HepG2 (cell line): ENCODE results near the gene RHOV. TPM values are rescaled to one million over a fixed set of nuclear protein-coding genes. Genes with fewer than 3 reads are reported as not detected.

Experiments used
- ADNP ChIP-seq: sonication (generic); formaldehyde crosslinking; IDR thresholded peaks from 2 replicates; pipeline ENCODE4 v1.4.0; 2020; ENCODE audit warnings: missing genetic modification reagents
- ARHGAP35 ChIP-seq: sonication (generic); formaldehyde crosslinking; IDR thresholded peaks from 2 replicates; pipeline ENCODE4 v1.9.0; 2022; ENCODE audit warnings: mild to moderate bottlenecking, inconsistent platforms, moderate library complexity, missing genetic modification reagents, borderline replicate concordance
- ARNT ChIP-seq: fragments of 450-650 bp; IDR thresholded peaks from 2 replicates; pipeline ENCODE4 v1.6.1; 2017
- DNMT1 ChIP-seq: sonication (generic); formaldehyde crosslinking; IDR thresholded peaks from 2 replicates; pipeline ENCODE4 v1.5.1; 2020; ENCODE audit warnings: mild to moderate bottlenecking, missing genetic modification reagents
- ELF4 ChIP-seq: sonication (generic); formaldehyde crosslinking; IDR thresholded peaks from 2 replicates; pipeline ENCODE4 v1.5.0; 2020; ENCODE audit warnings: missing genetic modification reagents, mild to moderate bottlenecking, moderate library complexity, borderline replicate concordance
- GABPB1 ChIP-seq: IDR thresholded peaks from 2 replicates; pipeline ENCODE4 v1.6.1; 2016; ENCODE audit warnings: mild to moderate bottlenecking, missing genetic modification reagents, moderate library complexity, missing compliant biosample characterization
- GTF3A ChIP-seq: sonication (generic); formaldehyde crosslinking; conservative IDR thresholded peaks from 2 replicates; pipeline ENCODE4 v1.4.0; 2020; ENCODE audit warnings: mild to moderate bottlenecking, missing genetic modification reagents
- KDM5A ChIP-seq: fragments of 200-600 bp; sonication (generic); IDR thresholded peaks from 2 replicates; pipeline ENCODE4 v1.7.0; 2018; ENCODE audit warnings: antibody characterized with exemption, mild to moderate bottlenecking, low read length, borderline replicate concordance
- KLF9 ChIP-seq: IDR thresholded peaks from 2 replicates; pipeline ENCODE4 v1.6.1; 2016; ENCODE audit warnings: low read depth
- PAWR ChIP-seq: sonication (generic); formaldehyde crosslinking; IDR thresholded peaks from 2 replicates; pipeline ENCODE4 v1.4.0; 2020; ENCODE audit warnings: missing genetic modification reagents, mild to moderate bottlenecking, borderline replicate concordance
- PHF21A ChIP-seq: sonication (generic); formaldehyde crosslinking; IDR thresholded peaks from 2 replicates; pipeline ENCODE4 v1.5.0; 2020; ENCODE audit warnings: mild to moderate bottlenecking, missing genetic modification reagents
- SKI ChIP-seq: fragments of 450-650 bp; IDR thresholded peaks from one replicate; pipeline ENCODE4 v1.6.1; 2018; ENCODE audit warnings: mild to moderate bottlenecking; ENCODE audit not compliant: partially characterized antibody
- SMAD1 ChIP-seq: sonication (generic); formaldehyde crosslinking; IDR thresholded peaks from 2 replicates; pipeline ENCODE4 v1.4.0; 2020; ENCODE audit warnings: missing genetic modification reagents, low read depth, mild to moderate bottlenecking, borderline replicate concordance
- TARDBP ChIP-seq: sonication (generic); formaldehyde crosslinking; IDR thresholded peaks from 2 replicates; pipeline ENCODE4 v1.8.0; 2022; ENCODE audit warnings: mild to moderate bottlenecking, missing genetic modification reagents
- ZBTB42 ChIP-seq: sonication (generic); formaldehyde crosslinking; IDR thresholded peaks from 2 replicates; pipeline ENCODE4 v1.5.0; 2020; ENCODE audit warnings: mild to moderate bottlenecking, missing genetic modification reagents
- ZNF160 ChIP-seq: sonication (generic); formaldehyde crosslinking; IDR thresholded peaks from 2 replicates; pipeline ENCODE4 v1.8.0; 2022; ENCODE audit warnings: mild to moderate bottlenecking, inconsistent platforms, missing genetic modification reagents
- ZNF235 ChIP-seq: sonication (generic); formaldehyde crosslinking; IDR thresholded peaks from 2 replicates; pipeline ENCODE4 v1.8.1; 2023; ENCODE audit warnings: mild to moderate bottlenecking, missing genetic modification reagents, borderline replicate concordance
- ZNF33B ChIP-seq: sonication (generic); formaldehyde crosslinking; IDR thresholded peaks from 2 replicates; pipeline ENCODE4 v1.5.1; 2020; ENCODE audit warnings: mild to moderate bottlenecking, missing genetic modification reagents
- ZNF343 ChIP-seq: sonication (generic); formaldehyde crosslinking; IDR thresholded peaks from 2 replicates; pipeline ENCODE4 v1.4.0; 2020; ENCODE audit warnings: mild to moderate bottlenecking, missing genetic modification reagents
- ZNF724P ChIP-seq: sonication (generic); formaldehyde crosslinking; IDR thresholded peaks from 2 replicates; pipeline ENCODE4 v1.8.0; 2022; ENCODE audit warnings: missing genetic modification reagents, borderline replicate concordance
- polyA plus RNA-seq, 8 experiments: library from polyadenylated mRNA; depleted of rRNA in 3 of 8; stranded (reverse) in 7 of 8; unstranded in 1 of 8; fragments of >200 nt; fragmentation: Illumina TruSeq in 4 of 8; extraction: Trizol in 4 of 8; gene quantifications; 2 replicates each; pipeline versions ENCODE4 v1.2.1 to v1.2.3, GENCODE V29; 2011 to 2016; ENCODE audit warnings: low read depth in 4 of 8, missing spikeins in 1 of 8, mixed read lengths in 1 of 8; ENCODE audit not compliant: insufficient read depth in 1 of 8
- total RNA-seq, 5 experiments: library from RNA; depleted of rRNA; stranded (reverse); fragments of >200 nt; fragmentation: Illumina TruSeq; extraction: Trizol; gene quantifications; 2 replicates each; pipeline ENCODE4 v1.2.3, GENCODE V29; 2016; ENCODE audit warnings: low read depth in 1 of 5
- TF ChIP-seq, protein P1 (sequence below): sonication (generic); formaldehyde crosslinking; IDR thresholded peaks from 2 replicates; pipeline ENCODE4 v1.4.0; 2020; ENCODE audit warnings: missing genetic modification reagents
- TF ChIP-seq, protein P2 (sequence below): sonication (generic); formaldehyde crosslinking; IDR thresholded peaks from 2 replicates; pipeline ENCODE4 v1.5.1; 2020; ENCODE audit warnings: missing genetic modification reagents, mild to moderate bottlenecking, borderline replicate concordance
- TF ChIP-seq, protein P3 (sequence below): IDR thresholded peaks from 2 replicates; pipeline ENCODE4 v1.6.1; 2016

RHOV gene
- total and polyA plus RNA-seq, 2 of the 13 experiments (the other 11 are each of a cell fraction or from before 2014, with no cell fraction given), result 0.17 to 0.18 TPM

- TF ChIP-seq, protein P1, sequence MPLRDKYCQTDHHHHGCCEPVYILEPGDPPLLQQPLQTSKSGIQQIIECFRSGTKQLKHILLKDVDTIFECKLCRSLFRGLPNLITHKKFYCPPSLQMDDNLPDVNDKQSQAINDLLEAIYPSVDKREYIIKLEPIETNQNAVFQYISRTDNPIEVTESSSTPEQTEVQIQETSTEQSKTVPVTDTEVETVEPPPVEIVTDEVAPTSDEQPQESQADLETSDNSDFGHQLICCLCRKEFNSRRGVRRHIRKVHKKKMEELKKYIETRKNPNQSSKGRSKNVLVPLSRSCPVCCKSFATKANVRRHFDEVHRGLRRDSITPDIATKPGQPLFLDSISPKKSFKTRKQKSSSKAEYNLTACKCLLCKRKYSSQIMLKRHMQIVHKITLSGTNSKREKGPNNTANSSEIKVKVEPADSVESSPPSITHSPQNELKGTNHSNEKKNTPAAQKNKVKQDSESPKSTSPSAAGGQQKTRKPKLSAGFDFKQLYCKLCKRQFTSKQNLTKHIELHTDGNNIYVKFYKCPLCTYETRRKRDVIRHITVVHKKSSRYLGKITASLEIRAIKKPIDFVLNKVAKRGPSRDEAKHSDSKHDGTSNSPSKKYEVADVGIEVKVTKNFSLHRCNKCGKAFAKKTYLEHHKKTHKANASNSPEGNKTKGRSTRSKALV (CRISPR knock-in tag), result 0 out of 2 replicates have a peak, but pooled peaks have one; percentile 37
- TF ChIP-seq PHF21A (0 out of 2 replicates have a peak, but pooled peaks have one; percentile 30), ZNF235 (no peak), ZNF724P (CRISPR knock-in tag) (no peak), GTF3A (CRISPR knock-in tag) (0 out of 2 replicates have a peak, but pooled peaks have one; percentile 34), KLF9 (CRISPR knock-in tag) (0 out of 2 replicates have a peak, but pooled peaks have one; percentile 36), ELF4 (CRISPR knock-in tag) (peak; percentile 38; the same call in 1 of the 2 replicates), SMAD1 (CRISPR knock-in tag) (0 out of 2 replicates have a peak, but pooled peaks have one; percentile 77), PAWR (CRISPR knock-in tag) (0 out of 2 replicates have a peak, but pooled peaks have one; percentile 51), ZNF33B (CRISPR knock-in tag) (peak; percentile 28; the same call in 1 of the 2 replicates), SKI (peak; percentile 67), ZNF343 (peak; percentile 53; the same call in 1 of the 2 replicates), KDM5A (peak; percentile 81; the same call in 1 of the 2 replicates), ARHGAP35 (CRISPR knock-in tag) (no peak), GABPB1 (CRISPR knock-in tag) (peak; percentile 97), ZBTB42 (CRISPR knock-in tag) (no peak), ARNT (no peak), TARDBP (peak; percentile 79; the same call in 1 of the 2 replicates), ZNF160 (peak; percentile 50; the same call in 1 of the 2 replicates), DNMT1 (no peak), ADNP (CRISPR knock-in tag) (no peak)
- TF ChIP-seq, protein P2, sequence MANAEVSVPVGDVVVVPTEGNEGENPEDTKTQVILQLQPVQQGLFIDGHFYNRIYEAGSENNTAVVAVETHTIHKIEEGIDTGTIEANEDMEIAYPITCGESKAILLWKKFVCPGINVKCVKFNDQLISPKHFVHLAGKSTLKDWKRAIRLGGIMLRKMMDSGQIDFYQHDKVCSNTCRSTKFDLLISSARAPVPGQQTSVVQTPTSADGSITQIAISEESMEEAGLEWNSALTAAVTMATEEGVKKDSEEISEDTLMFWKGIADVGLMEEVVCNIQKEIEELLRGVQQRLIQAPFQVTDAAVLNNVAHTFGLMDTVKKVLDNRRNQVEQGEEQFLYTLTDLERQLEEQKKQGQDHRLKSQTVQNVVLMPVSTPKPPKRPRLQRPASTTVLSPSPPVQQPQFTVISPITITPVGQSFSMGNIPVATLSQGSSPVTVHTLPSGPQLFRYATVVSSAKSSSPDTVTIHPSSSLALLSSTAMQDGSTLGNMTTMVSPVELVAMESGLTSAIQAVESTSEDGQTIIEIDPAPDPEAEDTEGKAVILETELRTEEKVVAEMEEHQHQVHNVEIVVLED (CRISPR knock-in tag), result peak; percentile 97
- TF ChIP-seq, protein P3, sequence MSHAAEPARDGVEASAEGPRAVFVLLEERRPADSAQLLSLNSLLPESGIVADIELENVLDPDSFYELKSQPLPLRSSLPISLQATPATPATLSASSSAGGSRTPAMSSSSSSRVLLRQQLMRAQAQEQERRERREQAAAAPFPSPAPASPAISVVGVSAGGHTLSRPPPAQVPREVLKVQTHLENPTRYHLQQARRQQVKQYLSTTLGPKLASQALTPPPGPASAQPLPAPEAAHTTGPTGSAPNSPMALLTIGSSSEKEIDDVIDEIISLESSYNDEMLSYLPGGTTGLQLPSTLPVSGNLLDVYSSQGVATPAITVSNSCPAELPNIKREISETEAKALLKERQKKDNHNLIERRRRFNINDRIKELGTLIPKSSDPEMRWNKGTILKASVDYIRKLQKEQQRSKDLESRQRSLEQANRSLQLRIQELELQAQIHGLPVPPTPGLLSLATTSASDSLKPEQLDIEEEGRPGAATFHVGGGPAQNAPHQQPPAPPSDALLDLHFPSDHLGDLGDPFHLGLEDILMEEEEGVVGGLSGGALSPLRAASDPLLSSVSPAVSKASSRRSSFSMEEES, result peak; percentile 82
Measured at GRCh38 chr15:40893733-40894680, 20.0 kb upstream of the RHOV start, which contains the start of gene VPS18 (continued).
